ENCODE measurements around the gene TAS1R1. TPM values are rescaled to one million over a fixed set of nuclear protein-coding genes. Genes with fewer than 3 reads are reported as not detected.

Gene TAS1R1
- total RNA-seq, 1 donor from 2014 or later, result not detected

- ChIA-PET CTCF (no interaction called here), POLR2A (no interaction called here)
- Mint-ChIP-seq H3K27ac (no peak overlapping the region), H3K36me3 (ENCODE audit: low read depth) (peaks cover 74% of the 10 kb centered on the region), H3K4me3 (no peak overlapping the region), H3K9me3 (no peaks in the 10 kb centered on the region), H3K27me3 (no peaks in the 10 kb centered on the region), H3K4me1 (peaks cover 4% of the 10 kb centered on the region)
- no peak for ATAC-seq (ENCODE audit: low read depth)
- TF ChIP-seq CTCF (IDR thresholded peaks at IDR 0.05), result no peak
- intact Hi-C loops (cut with micrococcal nuclease), result no loop called here
- DNase-seq, result no peak
Observed at GRCh38 chr1:6531996-6532395, 23.1 kb upstream of the TAS1R1 start.

GRCh38 chr1:6534248-6534822, 20.8 kb upstream of the TAS1R1 start:
- DNase-seq (no peak), ATAC-seq (ENCODE audit: low read depth) (no peak)
- Mint-ChIP-seq H3K27ac (no peak overlapping the region), H3K9me3 (no peaks in the 10 kb centered on the region), H3K4me1 (peaks cover 4% of the 10 kb centered on the region), H3K36me3 (ENCODE audit: low read depth) (peaks cover 64% of the 10 kb centered on the region), H3K27me3 (no peaks in the 10 kb centered on the region), H3K4me3 (no peak overlapping the region)
- no peak for TF ChIP-seq CTCF (IDR thresholded peaks at IDR 0.05)
- ChIA-PET POLR2A (no interaction called here), CTCF (no interaction called here)
- intact Hi-C loops (cut with micrococcal nuclease), result no loop called here

- ATAC-seq (ENCODE audit: low read depth), result no peak
- Mint-ChIP-seq H3K9me3 (no peaks in the 10 kb centered on the region), H3K36me3 (ENCODE audit: low read depth) (peaks cover 67% of the 10 kb centered on the region), H3K4me1 (peaks cover 4% of the 10 kb centered on the region), H3K4me3 (no peak overlapping the region), H3K27me3 (no peaks in the 10 kb centered on the region), H3K27ac (no peak overlapping the region)
- intact Hi-C loops (cut with micrococcal nuclease), result no loop called here
- no peak for DNase-seq
- CTCF ChIA-PET, result no interaction called here
- no peak for TF ChIP-seq CTCF (IDR thresholded peaks at IDR 0.05)
- POLR2A ChIA-PET, result no interaction called here
Observed at GRCh38 chr1:6535214-6535613, 19.9 kb upstream of the TAS1R1 start.

DNA sequence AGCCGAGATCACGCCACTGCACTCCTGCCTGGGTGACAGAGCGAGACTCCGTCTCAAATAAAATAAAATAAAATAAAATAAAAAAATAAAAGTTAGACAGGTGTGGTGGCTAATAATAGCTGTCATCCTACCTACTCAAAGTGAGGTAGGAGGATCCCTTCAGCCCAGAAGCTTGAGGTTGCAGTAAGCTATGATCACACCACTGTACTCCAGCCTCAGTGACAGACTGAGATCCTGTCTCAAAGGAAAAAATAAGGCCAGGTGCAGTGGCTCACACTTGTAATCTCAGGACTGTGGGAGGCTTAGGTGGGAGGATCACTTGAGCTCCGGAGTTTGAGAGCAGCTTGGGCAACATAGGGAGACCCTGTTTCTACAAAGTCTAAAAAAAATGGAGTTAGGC, 18.8 kb upstream of the TAS1R1 start:
- H3K4me1 Mint-ChIP-seq, result peaks cover 4% of the 10 kb centered on the region
- no peak for TF ChIP-seq CTCF (IDR thresholded peaks at IDR 0.05)
- ATAC-seq (ENCODE audit: low read depth) (no peak), DNase-seq (no peak)
- H3K27ac Mint-ChIP-seq, result no peak overlapping the region
- H3K9me3 Mint-ChIP-seq, result no peaks in the 10 kb centered on the region
- H3K4me3 Mint-ChIP-seq, result no peak overlapping the region
- no peaks in the 10 kb centered on the region for H3K27me3 Mint-ChIP-seq
- intact Hi-C loops (cut with micrococcal nuclease), result no loop called here
- CTCF ChIA-PET, result interaction anchor here (0.9 kb wide), 1 partner anchor 18 kb away, joined by 3 read pairs; the partner anchor contains the start of gene NOL9
- POLR2A ChIA-PET, result no interaction called here
- peaks cover 64% of the 10 kb centered on the region for H3K36me3 Mint-ChIP-seq (ENCODE audit: low read depth)

GRCh38 chr1:6538956-6539355, 16.2 kb upstream of the TAS1R1 start:
- no peak for ATAC-seq (ENCODE audit: low read depth)
- POLR2A ChIA-PET, result interaction anchor here (0.6 kb wide), 1 partner anchor 45 kb away, joined by 5 read pairs; no protein-coding TSS in a partner anchor
- H3K36me3 Mint-ChIP-seq (ENCODE audit: low read depth), result peaks cover 47% of the 10 kb centered on the region
- no peak for TF ChIP-seq CTCF (IDR thresholded peaks at IDR 0.05)
- no peaks in the 10 kb centered on the region for H3K27me3 Mint-ChIP-seq
- intact Hi-C loops (cut with micrococcal nuclease), result no loop called here
- H3K9me3 Mint-ChIP-seq, result no peaks in the 10 kb centered on the region
- CTCF ChIA-PET, result no interaction called here
- DNase-seq, result no peak
- no peak overlapping the region for H3K4me3 Mint-ChIP-seq
- H3K4me1 Mint-ChIP-seq, result peaks cover 4% of the 10 kb centered on the region
- H3K27ac Mint-ChIP-seq, result no peak overlapping the region
